ENCODE results near the gene QRSL1. TPM values are rescaled to one million over a fixed set of nuclear protein-coding genes. Genes with fewer than 3 reads are reported as not detected.

Gene QRSL1
- total RNA-seq, 1 donor from 2014 or later: 10.7 TPM

DNA sequence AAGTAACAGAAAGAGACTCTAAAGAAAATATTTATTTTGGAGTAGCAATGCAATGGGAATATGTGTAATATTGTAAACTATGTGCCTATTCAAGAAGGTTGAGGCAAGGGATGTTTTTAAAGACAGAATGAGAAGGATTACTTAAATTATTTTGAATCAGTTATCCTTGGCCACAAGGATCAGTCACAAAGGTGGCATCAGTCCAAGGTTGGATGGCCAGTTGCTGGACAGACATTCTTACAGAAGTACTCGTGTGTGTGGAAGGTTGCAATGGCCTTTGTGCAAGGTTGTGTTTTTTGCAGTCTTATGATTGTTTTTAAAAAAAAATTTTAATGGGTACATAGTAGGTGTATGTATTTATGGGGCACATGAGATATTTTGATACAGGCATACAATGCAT lies 2.0 kb downstream of the QRSL1 start:
- intact Hi-C loops (cut with DNase I): no loop called here
- ATAC-seq: no peak
- Histone ChIP-seq H3K36me3 (no peaks in the 10 kb centered on the region), H3K9me3 (no peaks in the 10 kb centered on the region), H3K4me1 (peaks cover 17% of the 10 kb centered on the region), H3K27ac (no peak overlapping the region), H3K27me3 (ENCODE audit: low read depth) (no peaks in the 10 kb centered on the region), H3K4me3 (no peak overlapping the region)
- no peak for DNase-seq
- no peak for TF ChIP-seq CTCF (IDR thresholded peaks at IDR 0.05)

- Histone ChIP-seq H3K27me3 (ENCODE audit: low read depth) (no peaks in the 10 kb centered on the region), H3K9me3 (no peaks in the 10 kb centered on the region), H3K4me3 (no peak overlapping the region), H3K27ac (no peak overlapping the region), H3K36me3 (no peaks in the 10 kb centered on the region), H3K4me1 (peaks cover 17% of the 10 kb centered on the region)
- DNase-seq (no peak), ATAC-seq (no peak)
- TF ChIP-seq CTCF (IDR thresholded peaks at IDR 0.05): no peak
- intact Hi-C loops (cut with DNase I): no loop called here
Measured at GRCh38 chr6:106634565-106634964, 5.2 kb downstream of the QRSL1 start.

DNA sequence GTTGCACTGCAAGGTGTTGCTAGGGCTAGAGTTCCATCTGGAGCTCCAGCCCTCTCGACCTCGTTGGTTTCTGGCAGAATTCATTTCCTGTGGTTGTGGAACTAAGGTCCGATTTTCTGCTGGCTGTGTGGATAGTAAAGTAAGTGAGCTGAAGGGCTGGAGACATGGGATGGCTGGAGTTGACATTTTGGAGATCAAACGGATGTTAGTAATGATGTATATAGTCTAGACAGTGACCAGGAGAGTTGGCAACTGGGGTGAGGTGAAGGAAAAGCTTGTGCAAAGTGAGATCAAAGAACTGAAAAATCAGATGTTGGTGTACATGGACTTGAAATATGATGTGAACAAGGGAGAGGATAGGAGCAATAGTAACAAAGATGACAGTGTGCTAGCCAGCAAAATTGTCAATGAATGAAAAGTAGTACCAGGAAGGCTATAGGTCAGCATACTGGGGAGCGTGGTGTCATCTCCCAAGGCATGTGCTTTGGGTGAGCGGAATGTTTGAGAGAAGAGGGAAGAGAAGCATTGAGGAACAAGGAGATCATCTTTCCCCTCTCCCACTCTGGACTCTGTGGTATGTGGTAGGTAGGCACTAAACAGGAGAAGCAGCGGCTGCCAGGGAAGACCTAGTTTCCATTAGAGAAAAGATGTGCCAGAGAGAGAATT lies 7.8 kb downstream of the QRSL1 start:
- ATAC-seq: peak in 1 of 2 donors; percentile 30
- Histone ChIP-seq H3K9me3 (no peaks in the 10 kb centered on the region), H3K27ac (no peak overlapping the region), H3K4me1 (peaks cover 13% of the 10 kb centered on the region), H3K36me3 (peaks cover 21% of the 10 kb centered on the region), H3K4me3 (no peak overlapping the region), H3K27me3 (ENCODE audit: low read depth) (no peaks in the 10 kb centered on the region)
- no peak for DNase-seq
- intact Hi-C loops (cut with DNase I): no loop called here
- TF ChIP-seq CTCF (IDR thresholded peaks at IDR 0.05): no peak

GRCh38 chr6:106637717-106638341 lies 8.5 kb downstream of the QRSL1 start:
- DNase-seq: no peak
- intact Hi-C loops (cut with DNase I): no loop called here
- Histone ChIP-seq H3K4me1 (peaks cover 13% of the 10 kb centered on the region), H3K36me3 (peaks cover 28% of the 10 kb centered on the region), H3K27me3 (ENCODE audit: low read depth) (no peaks in the 10 kb centered on the region), H3K27ac (no peak overlapping the region), H3K9me3 (no peaks in the 10 kb centered on the region), H3K4me3 (no peak overlapping the region)
- ATAC-seq: no peak
- TF ChIP-seq CTCF (IDR thresholded peaks at IDR 0.05): no peak

DNA sequence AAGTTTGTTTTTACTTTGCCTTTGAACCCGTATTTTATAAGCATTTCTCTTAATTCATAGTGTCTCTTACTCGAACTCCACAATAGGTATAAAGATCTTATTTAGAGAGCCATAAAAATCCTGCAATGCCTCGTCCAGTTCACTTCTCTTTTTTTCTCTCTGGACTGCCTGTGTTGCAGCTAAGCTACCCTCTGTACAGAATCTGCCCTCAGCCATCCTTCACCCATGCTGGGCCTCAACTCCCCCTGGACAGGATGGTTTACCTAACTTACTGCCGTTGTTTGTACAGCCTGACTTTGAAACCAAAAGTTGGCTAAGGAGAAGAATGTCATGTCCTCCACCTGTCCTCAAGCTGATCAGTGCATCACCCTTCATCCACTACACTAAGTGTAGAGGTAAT lies 10.4 kb downstream of the QRSL1 start:
- intact Hi-C loops (cut with DNase I): no loop called here
- ATAC-seq: no peak
- TF ChIP-seq CTCF (IDR thresholded peaks at IDR 0.05): no peak
- Histone ChIP-seq H3K27me3 (ENCODE audit: low read depth) (no peaks in the 10 kb centered on the region), H3K4me3 (no peak overlapping the region), H3K9me3 (no peaks in the 10 kb centered on the region), H3K27ac (no peak overlapping the region), H3K4me1 (peaks cover 13% of the 10 kb centered on the region), H3K36me3 (peaks cover 48% of the 10 kb centered on the region)
- no peak for DNase-seq
